MV-4-11 (cell line): Measurements from ENCODE around the gene KCNJ12.
"Not testable (repeated sequence)": the region's sequence is repeated elsewhere in the genome, so short reads cannot be mapped to it uniquely, and the experiment has no call there.

Experiments
- DNase-seq: peaks from one replicate; lab custom pipeline; 2025; lab: John Stamatoyannopoulos, UW

KCNJ12 gene

GRCh38 chr17:21376081-21376758 lies at the start of gene KCNJ12:
Gene KCNJ12 (plus strand): TSS chr17:21376357. CDS start chr17:21415343, 38,986 bp downstream.
- no peak for DNase-seq

GRCh38 chr17:21327921-21328320 lies 48.2 kb upstream of the KCNJ12 start:
- not testable (repeated sequence) for DNase-seq

GRCh38 chr17:21328778-21329177 lies 47.4 kb upstream of the KCNJ12 start:
- not testable (repeated sequence) for DNase-seq

GRCh38 chr17:21330436-21331160 lies 45.6 kb upstream of the KCNJ12 start:
- no peak for DNase-seq

- DNase-seq: not testable (repeated sequence)
Measured at GRCh38 chr17:21336541-21337294, 39.4 kb upstream of the KCNJ12 start.

- not testable (repeated sequence) for DNase-seq
Measured at GRCh38 chr17:21337981-21338625, 38.1 kb upstream of the KCNJ12 start.

GRCh38 chr17:21339011-21339410 lies 37.1 kb upstream of the KCNJ12 start:
- DNase-seq: no peak

- DNase-seq: not testable (repeated sequence)
Measured at GRCh38 chr17:21339571-21339970, 36.6 kb upstream of the KCNJ12 start.

GRCh38 chr17:21340407-21340806 lies 35.8 kb upstream of the KCNJ12 start:
- not testable (repeated sequence) for DNase-seq

- not testable (repeated sequence) for DNase-seq
Measured at GRCh38 chr17:21341279-21341678, 34.9 kb upstream of the KCNJ12 start.

GRCh38 chr17:21341925-21342540 lies 34.1 kb upstream of the KCNJ12 start:
- DNase-seq: not testable (repeated sequence)

- DNase-seq: not testable (repeated sequence)
Measured at GRCh38 chr17:21343061-21343949, 32.9 kb upstream of the KCNJ12 start.

GRCh38 chr17:21344801-21345200 lies 31.4 kb upstream of the KCNJ12 start:
- not testable (repeated sequence) for DNase-seq

- DNase-seq: no peak
Measured at GRCh38 chr17:21345236-21345635, 30.9 kb upstream of the KCNJ12 start.

- not testable (repeated sequence) for DNase-seq
Measured at GRCh38 chr17:21346107-21346506, 30.1 kb upstream of the KCNJ12 start.

- not testable (repeated sequence) for DNase-seq
Measured at GRCh38 chr17:21346651-21347250, 29.4 kb upstream of the KCNJ12 start.

GRCh38 chr17:21347660-21348059 lies 28.5 kb upstream of the KCNJ12 start:
- not testable (repeated sequence) for DNase-seq

- not testable (repeated sequence) for DNase-seq
Measured at GRCh38 chr17:21348081-21348925, 27.9 kb upstream of the KCNJ12 start.

GRCh38 chr17:21348926-21349261 lies 27.3 kb upstream of the KCNJ12 start:
- not testable (repeated sequence) for DNase-seq
